Activated CD8-positive, alpha-beta memory T cell treated with anti-CD3 and anti-CD28 coated beads, Interleukin-2, amount 10 ng/mL, durations not matched to agents 7 days and 5 days (primary cell): ENCODE measurements around the gene CTSH. TPM values are rescaled to one million over a fixed set of nuclear protein-coding genes. Genes with fewer than 3 reads are reported as not detected.

ENCODE experiments used
- ATAC-seq: fragments of 150-1000 bp; cut with Tn5 transposase; one replicate; pipeline ENCODE4 v1.10.0; 2021; ENCODE audit warnings: moderate library complexity
- CTCF ChIA-PET: fragments of 350-600 bp; sonication (Branson Sonifier 250); formaldehyde crosslinking; loops from one replicate; lab custom pipeline; 2021; ENCODE audit warnings: antibody characterized with exemption; lab: Charles Lee
- DNase-seq: peaks from one replicate; pipeline ENCODE4 v3.0.0-alpha.2; 2020
- H3K27ac Mint-ChIP-seq: one replicate; pipeline ENCODE4 v1.8.0; 2021; ENCODE audit warnings: mild to moderate bottlenecking, mixed read lengths
- H3K27me3 Mint-ChIP-seq: one replicate; pipeline ENCODE4 v1.8.0; 2021; ENCODE audit warnings: mixed read lengths
- H3K36me3 Mint-ChIP-seq: one replicate; pipeline ENCODE4 v1.8.0; 2021; ENCODE audit warnings: mild to moderate bottlenecking, mixed read lengths
- H3K4me1 Mint-ChIP-seq: one replicate; pipeline ENCODE4 v1.8.0; 2021; ENCODE audit warnings: mixed read lengths
- H3K4me3 Mint-ChIP-seq: one replicate; pipeline ENCODE4 v1.8.0; 2021; ENCODE audit warnings: mild to moderate bottlenecking, moderate library complexity, mixed read lengths
- H3K9me3 Mint-ChIP-seq: one replicate; pipeline ENCODE4 v1.8.0; 2022; ENCODE audit warnings: low read depth, mixed read lengths
- total RNA-seq, 2 experiments: library from RNA; stranded (reverse); gene quantifications; one replicate each; pipeline ENCODE4 v1.2.3, GENCODE V29; 2021

The CTSH gene, protein sequence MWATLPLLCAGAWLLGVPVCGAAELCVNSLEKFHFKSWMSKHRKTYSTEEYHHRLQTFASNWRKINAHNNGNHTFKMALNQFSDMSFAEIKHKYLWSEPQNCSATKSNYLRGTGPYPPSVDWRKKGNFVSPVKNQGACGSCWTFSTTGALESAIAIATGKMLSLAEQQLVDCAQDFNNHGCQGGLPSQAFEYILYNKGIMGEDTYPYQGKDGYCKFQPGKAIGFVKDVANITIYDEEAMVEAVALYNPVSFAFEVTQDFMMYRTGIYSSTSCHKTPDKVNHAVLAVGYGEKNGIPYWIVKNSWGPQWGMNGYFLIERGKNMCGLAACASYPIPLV
- total RNA-seq, result 10 to 100 TPM; 33.9 to 48.1 TPM

DNA sequence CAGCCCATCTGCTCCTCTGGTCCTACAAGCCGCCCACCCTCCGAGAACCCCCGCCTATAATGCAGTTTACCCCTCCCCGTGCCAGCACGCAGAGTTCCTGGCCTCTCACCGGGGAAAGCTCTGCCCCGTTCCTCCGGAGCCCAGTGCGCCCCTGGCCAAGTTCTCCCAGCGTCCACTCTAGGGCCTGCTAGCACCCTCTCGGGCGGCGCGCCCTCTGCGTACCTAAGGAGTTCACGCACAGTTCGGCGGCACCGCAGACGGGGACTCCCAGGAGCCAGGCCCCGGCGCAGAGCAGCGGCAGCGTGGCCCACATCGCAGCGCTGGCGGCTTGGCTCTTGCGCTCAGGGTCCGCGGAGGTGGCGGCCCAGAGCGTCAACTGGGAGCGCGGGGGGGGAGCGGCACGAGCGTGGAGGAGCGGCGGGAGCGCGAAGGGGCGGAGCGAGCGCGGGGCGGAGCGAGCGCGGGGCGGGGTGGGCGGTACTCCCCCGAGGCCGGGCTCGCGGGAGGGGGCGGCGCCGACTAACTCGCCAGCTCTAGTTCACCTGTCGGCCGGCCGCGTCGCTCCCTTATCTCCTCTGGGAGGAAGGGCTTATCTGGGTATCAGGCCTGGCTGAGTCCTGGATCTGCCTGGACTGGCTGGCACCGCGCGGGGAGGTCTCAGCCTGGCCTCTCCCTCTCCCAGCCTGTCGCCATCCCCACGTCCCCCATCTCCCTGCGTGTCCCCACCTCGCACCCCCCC is at the start of gene CTSH:
TSS of gene CTSH (minus strand) at position 378 of the 739 bp plus-strand sequence. CDS start at position 313, 65 bp downstream.
- ATAC-seq (peak; percentile 95), DNase-seq (peak; percentile 73)
- Mint-ChIP-seq H3K4me3 (peak within 1 kb of the TSS; percentile 67), H3K36me3 (peaks cover 2% of the 10 kb centered on the region), H3K27ac (no peak within 1 kb of the TSS), H3K9me3 (no peaks in the 10 kb centered on the region), H3K27me3 (peaks cover 23% of the 10 kb centered on the region), H3K4me1 (peaks cover 1% of the 10 kb centered on the region)
- CTCF ChIA-PET, result interaction anchor here (1.9 kb wide), 1 partner anchor 62 kb away, joined by 6 read pairs; no protein-coding TSS in a partner anchor

DNA sequence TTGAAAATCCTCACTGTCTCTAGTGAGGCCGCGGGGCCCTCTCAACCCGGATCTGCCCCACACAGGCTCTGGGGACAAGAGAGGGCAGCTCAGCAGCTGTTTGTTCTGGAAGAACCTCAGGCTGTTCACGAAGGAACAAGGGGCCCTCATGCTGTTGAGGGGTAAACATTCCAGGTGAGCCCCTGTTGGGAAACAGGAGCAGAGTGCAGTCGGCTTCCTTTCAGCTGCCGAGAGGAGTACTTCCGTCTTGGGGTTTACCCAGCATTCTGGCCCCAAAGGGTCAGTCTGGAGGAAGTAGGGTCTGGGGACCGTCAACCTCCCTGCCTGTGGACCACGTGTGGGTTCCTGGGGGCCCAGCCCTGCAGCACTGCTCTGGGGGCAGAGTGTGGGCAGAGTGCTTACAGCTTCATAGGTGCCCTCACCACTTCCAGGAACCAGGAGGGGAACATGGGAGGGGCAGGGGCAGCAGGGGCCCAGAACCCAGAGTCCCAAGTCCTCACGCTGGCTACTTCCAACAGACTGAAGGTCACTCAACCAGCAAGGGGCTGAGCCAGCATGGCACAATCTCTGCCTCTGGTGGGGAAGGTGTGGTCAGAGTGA is 49.2 kb upstream of the CTSH start:
- no peak for DNase-seq
- Mint-ChIP-seq H3K36me3 (no peaks in the 10 kb centered on the region), H3K9me3 (no peaks in the 10 kb centered on the region), H3K27ac (no peak overlapping the region), H3K4me1 (peaks cover 1% of the 10 kb centered on the region), H3K4me3 (no peak overlapping the region), H3K27me3 (peaks cover 13% of the 10 kb centered on the region)
- CTCF ChIA-PET, result interaction anchor here (2.0 kb wide), 1 partner anchor 13 kb away, joined by 10 read pairs; no protein-coding TSS in a partner anchor
- ATAC-seq, result no peak

DNA sequence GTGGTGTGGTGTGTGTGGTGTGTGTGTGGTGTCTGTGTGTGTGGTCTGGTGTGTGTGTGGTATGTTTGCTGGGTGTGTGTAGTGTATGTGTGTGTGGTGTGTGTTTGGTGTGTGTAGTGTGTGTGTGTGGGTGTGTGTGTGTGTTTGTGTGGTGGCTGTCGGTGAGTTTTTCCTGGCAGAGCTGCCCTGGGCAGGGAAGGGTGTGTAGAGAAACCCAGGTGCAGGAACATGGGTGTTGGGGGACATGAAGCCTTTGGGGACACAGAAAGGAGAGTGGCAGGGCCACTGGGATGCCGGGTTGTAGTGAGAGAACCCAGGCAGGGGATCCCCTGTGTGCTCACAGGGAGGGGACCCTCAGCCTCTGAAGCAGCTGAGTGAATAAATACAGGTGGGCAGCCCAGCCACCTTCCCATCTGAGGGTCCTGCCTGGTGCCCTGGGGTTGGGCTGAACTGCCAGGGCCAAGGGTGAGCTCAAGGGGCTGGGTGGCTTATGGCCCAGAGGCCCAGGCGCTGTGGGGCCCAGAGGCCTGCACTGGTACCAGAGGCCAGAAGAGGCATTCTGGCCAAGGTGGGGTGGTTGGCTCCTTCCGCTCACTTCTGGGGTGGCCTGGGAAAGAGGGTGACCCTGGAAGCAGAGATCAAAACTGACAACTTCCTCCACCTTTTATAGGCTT is 48.5 kb upstream of the CTSH start:
- H3K36me3 Mint-ChIP-seq, result no peaks in the 10 kb centered on the region
- peaks cover 8% of the 10 kb centered on the region for H3K4me1 Mint-ChIP-seq
- H3K27me3 Mint-ChIP-seq, result peaks cover 14% of the 10 kb centered on the region
- no peak overlapping the region for H3K4me3 Mint-ChIP-seq
- H3K9me3 Mint-ChIP-seq, result no peaks in the 10 kb centered on the region
- no peak overlapping the region for H3K27ac Mint-ChIP-seq
- ATAC-seq (no peak), DNase-seq (no peak)
- CTCF ChIA-PET, result interaction anchor here (2.0 kb wide), 1 partner anchor 14 kb away, joined by 10 read pairs; no protein-coding TSS in a partner anchor

DNA sequence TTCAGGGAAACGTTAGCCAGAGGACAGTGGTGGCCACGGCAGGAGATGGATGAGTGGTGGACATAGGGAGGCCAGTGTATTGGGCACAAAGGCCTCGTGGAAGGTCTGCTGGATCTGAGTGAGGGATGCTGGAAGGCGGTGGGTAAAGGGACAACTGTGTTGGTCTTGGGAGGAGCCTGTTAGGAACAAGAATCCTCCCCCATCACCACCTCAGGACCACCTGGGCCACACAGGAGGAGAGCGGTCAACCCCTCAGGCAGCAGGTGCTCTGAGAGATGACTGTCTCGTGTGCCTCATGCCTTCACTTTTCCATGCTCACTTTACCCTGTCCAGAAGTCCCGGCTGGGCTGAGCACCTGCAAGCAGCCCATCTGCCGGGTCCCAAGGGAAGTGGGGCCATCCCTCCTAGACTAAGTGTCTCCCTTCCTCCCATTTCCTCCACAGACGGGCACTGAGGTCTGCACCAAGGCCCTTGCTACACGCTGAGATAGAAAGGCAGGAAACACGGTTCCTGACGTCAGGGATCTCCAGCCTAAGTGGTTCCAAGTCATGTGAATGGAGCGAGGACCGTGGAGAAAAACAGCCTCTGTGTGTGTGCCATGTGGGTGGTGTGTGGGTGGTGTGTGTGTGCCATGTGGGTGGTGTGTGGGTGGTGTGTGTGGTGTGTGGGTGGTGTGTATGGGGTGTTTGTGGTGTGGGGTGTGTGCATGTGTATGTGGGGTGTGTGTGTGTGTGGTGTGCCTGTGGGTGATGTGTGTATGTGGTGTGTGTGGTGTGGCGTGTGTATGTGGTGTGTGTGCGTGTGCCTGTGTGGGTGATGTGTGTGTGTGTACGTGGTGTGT is 47.8 kb upstream of the CTSH start:
- Mint-ChIP-seq H3K27me3 (peaks cover 21% of the 10 kb centered on the region), H3K4me3 (no peak overlapping the region), H3K36me3 (no peaks in the 10 kb centered on the region), H3K9me3 (no peaks in the 10 kb centered on the region), H3K4me1 (peaks cover 15% of the 10 kb centered on the region), H3K27ac (no peak overlapping the region)
- no peak for DNase-seq
- CTCF ChIA-PET, result interaction anchor here (2.0 kb wide), 1 partner anchor 15 kb away, joined by 10 read pairs; no protein-coding TSS in a partner anchor
- ATAC-seq, result no peak

DNA sequence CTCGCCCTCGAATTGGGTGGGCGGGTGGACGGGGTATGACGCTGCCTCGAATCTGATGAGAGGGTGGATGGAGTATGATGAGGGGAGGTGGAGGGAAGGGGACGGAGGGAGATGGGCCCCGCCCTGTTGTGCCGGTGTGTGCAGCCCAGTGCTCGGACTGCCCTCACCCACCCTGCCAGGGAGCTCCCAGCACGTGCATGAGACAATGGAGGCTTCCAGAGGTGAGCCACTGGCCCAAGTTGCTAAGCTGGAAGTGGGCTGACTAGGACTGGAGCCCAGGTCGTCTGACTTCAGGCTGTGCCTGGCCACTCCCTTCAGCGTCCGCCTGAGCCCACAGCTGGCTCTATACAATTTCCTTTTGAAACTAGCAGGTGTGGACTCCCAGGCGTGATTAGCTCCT is 47.0 kb upstream of the CTSH start:
- Mint-ChIP-seq H3K9me3 (no peaks in the 10 kb centered on the region), H3K4me3 (no peak overlapping the region), H3K4me1 (peaks cover 16% of the 10 kb centered on the region), H3K36me3 (no peaks in the 10 kb centered on the region), H3K27ac (no peak overlapping the region), H3K27me3 (peaks cover 23% of the 10 kb centered on the region)
- CTCF ChIA-PET, result interaction anchor here (1.2 kb wide), 1 partner anchor 12 kb away, joined by 3 read pairs; no protein-coding TSS in a partner anchor
- ATAC-seq (no peak), DNase-seq (no peak)

DNA sequence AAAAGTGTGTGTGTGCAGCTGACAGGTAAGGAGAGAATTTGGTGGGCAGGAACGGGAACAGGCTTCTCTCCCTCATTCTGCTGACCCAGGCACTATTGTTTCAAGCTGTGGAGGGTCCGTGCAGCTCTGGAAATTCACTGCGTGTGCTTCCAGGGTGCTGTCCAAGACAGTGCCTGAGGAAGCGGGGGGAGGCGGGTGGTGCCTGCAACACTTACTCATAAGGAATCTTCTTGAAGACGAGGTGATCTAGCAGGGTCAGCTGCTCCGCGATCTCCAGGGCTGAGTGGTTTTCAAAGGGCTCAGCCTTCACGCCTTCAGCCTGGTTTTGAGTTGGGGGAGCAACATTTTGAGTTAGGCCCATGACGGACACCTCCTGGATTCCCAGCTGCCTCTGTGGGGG is 46.6 kb upstream of the CTSH start:
- CTCF ChIA-PET, result interaction anchor here (1.2 kb wide), 1 partner anchor 12 kb away, joined by 3 read pairs; no protein-coding TSS in a partner anchor
- Mint-ChIP-seq H3K27me3 (peaks cover 23% of the 10 kb centered on the region), H3K4me1 (peaks cover 16% of the 10 kb centered on the region), H3K4me3 (no peak overlapping the region), H3K27ac (no peak overlapping the region), H3K9me3 (no peaks in the 10 kb centered on the region), H3K36me3 (no peaks in the 10 kb centered on the region)
- ATAC-seq (no peak), DNase-seq (no peak)

DNA sequence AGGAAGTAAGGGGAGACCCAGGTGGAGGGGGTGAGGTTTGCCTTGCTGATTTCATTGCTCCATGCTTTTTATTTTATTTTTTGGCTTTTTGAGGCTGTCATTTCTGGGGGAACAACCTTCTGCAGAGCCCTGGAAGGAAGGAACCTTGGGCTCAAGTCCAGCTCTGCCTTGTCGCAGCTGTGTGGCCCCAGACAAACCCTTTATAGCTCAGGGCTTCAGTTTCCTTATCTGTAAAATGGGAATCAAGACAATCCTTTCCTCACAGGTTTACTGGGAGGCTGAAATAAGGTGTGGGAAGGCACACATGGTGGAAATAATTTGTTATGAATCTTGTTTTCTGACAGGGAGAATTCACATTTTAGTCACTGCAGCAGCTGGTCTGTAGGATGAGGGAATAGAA is 45.4 kb upstream of the CTSH start:
- Mint-ChIP-seq H3K27me3 (peaks cover 29% of the 10 kb centered on the region), H3K9me3 (no peaks in the 10 kb centered on the region), H3K36me3 (no peaks in the 10 kb centered on the region), H3K27ac (no peak overlapping the region), H3K4me3 (no peak overlapping the region), H3K4me1 (peaks cover 16% of the 10 kb centered on the region)
- CTCF ChIA-PET, result no interaction called here
- DNase-seq, result no peak
- ATAC-seq, result no peak

DNA sequence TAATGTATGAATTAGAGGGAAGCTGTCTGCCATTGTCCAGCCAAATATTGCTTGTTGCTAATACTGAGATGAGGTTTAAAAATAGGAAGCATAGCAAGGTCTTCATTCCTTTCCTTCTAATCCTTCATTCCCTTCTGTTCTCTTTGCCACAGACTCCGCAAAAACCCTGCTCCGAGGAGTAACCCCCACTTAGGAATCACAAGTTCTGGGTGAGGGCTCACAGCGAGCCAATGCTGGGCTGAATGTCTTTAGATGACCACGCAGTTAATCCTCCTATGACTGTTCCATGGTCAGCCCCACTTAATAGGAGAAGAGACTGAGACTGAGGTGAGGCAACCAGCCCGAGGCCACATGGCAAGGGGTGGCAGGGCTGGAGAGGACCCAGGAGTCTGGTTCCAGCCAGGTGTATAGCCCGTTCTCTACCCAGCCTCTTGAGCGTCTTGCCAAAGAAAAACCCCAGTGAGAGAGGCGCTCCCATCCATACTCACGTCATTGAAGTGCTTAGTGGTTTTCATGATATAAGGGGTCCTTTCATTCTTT is 44.9 kb upstream of the CTSH start:
- no peak overlapping the region for H3K27ac Mint-ChIP-seq
- CTCF ChIA-PET, result interaction anchor here (1.3 kb wide), 1 partner anchor 17 kb away, joined by 8 read pairs; no protein-coding TSS in a partner anchor
- peaks cover 16% of the 10 kb centered on the region for H3K4me1 Mint-ChIP-seq
- H3K27me3 Mint-ChIP-seq, result peaks cover 30% of the 10 kb centered on the region
- H3K9me3 Mint-ChIP-seq, result no peaks in the 10 kb centered on the region
- no peaks in the 10 kb centered on the region for H3K36me3 Mint-ChIP-seq
- ATAC-seq, result no peak
- DNase-seq, result no peak
- H3K4me3 Mint-ChIP-seq, result no peak overlapping the region

DNA sequence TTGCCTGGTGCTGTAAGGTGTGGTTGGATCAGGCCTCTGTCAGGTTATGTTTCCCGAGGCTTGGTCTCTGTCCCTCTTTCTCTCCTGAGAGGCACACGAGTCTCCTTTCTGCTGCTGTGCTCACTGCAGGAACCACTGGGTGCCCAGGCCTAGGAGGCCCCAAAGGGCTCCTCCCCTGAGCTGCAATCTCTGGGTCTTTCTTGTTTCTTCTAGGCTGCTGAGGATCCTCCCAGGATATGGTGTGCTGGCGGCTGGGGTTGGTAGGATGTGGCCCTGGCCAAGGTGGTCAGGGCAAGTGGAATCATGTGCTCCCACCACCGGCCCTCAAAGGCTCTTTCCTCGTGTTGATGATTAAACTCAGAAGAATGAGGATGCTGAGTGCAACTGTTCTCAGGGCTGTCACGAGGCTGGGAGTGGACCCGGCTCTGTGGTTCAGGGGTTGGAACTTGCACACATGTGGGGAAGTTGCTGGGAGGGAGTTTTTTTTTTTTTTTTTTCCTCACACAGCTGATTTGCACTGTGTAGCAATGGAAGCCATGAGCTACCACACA is 43.6 kb upstream of the CTSH start:
- H3K9me3 Mint-ChIP-seq, result no peaks in the 10 kb centered on the region
- peaks cover 30% of the 10 kb centered on the region for H3K27me3 Mint-ChIP-seq
- peak; percentile 75 for ATAC-seq
- CTCF ChIA-PET, result interaction anchor here (0.9 to 1.6 kb wide), 4 partner anchors 9 to 18 kb away, joined by 3 to 8 read pairs (median 4); no protein-coding TSS in a partner anchor
- H3K36me3 Mint-ChIP-seq, result no peaks in the 10 kb centered on the region
- peaks cover 16% of the 10 kb centered on the region for H3K4me1 Mint-ChIP-seq
- H3K4me3 Mint-ChIP-seq, result no peak overlapping the region
- peak; percentile 72 for DNase-seq
- H3K27ac Mint-ChIP-seq, result no peak overlapping the region

DNA sequence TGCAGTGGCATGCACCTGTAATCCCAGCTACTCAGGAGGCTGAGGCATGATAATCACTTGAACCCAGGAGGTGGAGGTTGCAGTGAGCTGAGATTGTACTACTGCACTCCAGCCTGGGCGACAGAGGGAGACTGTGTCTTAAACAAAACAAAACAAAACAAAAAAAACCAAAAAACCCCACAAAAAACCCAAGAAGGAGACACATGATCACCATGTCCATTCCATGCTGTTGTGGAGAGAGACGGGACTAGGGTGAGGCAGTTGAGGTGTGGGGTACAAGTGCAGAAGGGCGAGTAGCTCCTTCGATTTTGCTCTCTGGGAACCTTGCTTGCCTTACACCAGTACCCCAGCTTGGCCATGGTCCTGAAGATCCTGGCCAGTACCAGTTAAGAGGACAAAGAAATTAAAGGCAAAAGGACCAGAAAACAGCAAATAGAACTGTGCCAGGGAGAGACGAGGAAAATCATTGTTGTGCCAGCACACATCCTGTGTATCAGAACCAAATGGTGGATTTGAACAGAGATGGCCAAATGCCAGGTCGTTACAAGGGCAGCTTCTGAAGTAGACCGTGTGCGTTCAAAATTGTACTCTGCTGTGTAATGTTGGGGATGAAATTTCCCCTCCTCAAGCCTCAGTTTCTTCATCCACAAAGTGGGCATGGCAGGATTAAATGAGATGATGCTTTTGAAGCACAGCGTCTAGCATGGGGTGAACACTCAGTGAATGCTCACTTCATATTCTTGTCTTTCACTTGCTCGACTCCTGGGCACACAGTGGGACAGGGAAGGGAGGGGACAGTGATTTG is 42.9 kb upstream of the CTSH start:
- Mint-ChIP-seq H3K9me3 (no peaks in the 10 kb centered on the region), H3K4me1 (peaks cover 16% of the 10 kb centered on the region), H3K4me3 (no peak overlapping the region), H3K27ac (no peak overlapping the region), H3K36me3 (no peaks in the 10 kb centered on the region), H3K27me3 (peaks cover 30% of the 10 kb centered on the region)
- DNase-seq (no peak), ATAC-seq (no peak)
- CTCF ChIA-PET, result interaction anchor here (1.6 kb wide), 1 partner anchor 13 kb away, joined by 4 read pairs; no protein-coding TSS in a partner anchor

DNA sequence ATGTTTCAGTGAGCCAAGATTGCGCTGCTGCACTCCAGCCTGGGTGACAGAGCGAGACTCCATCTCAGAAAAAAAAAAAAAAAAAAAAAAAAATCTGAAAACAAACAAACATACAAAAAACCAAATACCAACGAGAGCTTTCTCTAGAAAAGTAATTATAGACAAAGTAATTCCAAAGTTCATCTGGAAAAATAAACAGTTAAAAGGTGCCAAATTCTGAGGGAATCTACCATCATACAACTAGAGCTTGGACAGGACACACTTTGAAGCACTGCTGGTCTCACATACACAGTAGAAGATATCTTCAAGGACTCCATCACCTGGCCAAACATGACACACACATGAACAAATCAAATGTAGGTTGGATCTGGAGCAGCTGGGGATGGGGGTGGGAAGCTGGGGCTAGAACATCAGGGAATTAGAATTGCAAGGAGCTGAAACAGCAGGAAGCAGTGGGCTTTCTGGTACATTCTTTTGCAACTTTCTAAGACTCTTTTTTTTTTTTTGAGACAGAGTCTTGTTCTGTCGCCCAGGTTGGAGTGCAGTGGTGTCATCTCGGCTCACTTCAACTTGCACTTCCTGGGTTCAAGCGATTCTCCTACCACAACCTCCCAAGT is 41.1 kb upstream of the CTSH start:
- no peak overlapping the region for H3K27ac Mint-ChIP-seq
- no peak for DNase-seq
- peaks cover 28% of the 10 kb centered on the region for H3K27me3 Mint-ChIP-seq
- no peak overlapping the region for H3K4me3 Mint-ChIP-seq
- CTCF ChIA-PET, result interaction anchor here (0.8 to 1.9 kb wide), 2 partner anchors 10 to 21 kb away, joined by 4 to 9 read pairs; no protein-coding TSS in a partner anchor
- no peaks in the 10 kb centered on the region for H3K36me3 Mint-ChIP-seq
- ATAC-seq, result no peak
- H3K4me1 Mint-ChIP-seq, result peaks cover 16% of the 10 kb centered on the region
- H3K9me3 Mint-ChIP-seq, result no peaks in the 10 kb centered on the region
